Measurements from ENCODE around the gene FGD4.

- TF ChIP-seq, protein P1, sequence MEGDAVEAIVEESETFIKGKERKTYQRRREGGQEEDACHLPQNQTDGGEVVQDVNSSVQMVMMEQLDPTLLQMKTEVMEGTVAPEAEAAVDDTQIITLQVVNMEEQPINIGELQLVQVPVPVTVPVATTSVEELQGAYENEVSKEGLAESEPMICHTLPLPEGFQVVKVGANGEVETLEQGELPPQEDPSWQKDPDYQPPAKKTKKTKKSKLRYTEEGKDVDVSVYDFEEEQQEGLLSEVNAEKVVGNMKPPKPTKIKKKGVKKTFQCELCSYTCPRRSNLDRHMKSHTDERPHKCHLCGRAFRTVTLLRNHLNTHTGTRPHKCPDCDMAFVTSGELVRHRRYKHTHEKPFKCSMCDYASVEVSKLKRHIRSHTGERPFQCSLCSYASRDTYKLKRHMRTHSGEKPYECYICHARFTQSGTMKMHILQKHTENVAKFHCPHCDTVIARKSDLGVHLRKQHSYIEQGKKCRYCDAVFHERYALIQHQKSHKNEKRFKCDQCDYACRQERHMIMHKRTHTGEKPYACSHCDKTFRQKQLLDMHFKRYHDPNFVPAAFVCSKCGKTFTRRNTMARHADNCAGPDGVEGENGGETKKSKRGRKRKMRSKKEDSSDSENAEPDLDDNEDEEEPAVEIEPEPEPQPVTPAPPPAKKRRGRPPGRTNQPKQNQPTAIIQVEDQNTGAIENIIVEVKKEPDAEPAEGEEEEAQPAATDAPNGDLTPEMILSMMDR (IDR thresholded peaks at IDR 0.05): no peak
- no peak for TF ChIP-seq POLR2A (IDR thresholded peaks at IDR 0.05)
Observed at GRCh38 chr12:32680787-32681186, 281.4 kb downstream of the FGD4 start.
